ENCODE results near the gene NPAS3.

Gene NPAS3

DNA sequence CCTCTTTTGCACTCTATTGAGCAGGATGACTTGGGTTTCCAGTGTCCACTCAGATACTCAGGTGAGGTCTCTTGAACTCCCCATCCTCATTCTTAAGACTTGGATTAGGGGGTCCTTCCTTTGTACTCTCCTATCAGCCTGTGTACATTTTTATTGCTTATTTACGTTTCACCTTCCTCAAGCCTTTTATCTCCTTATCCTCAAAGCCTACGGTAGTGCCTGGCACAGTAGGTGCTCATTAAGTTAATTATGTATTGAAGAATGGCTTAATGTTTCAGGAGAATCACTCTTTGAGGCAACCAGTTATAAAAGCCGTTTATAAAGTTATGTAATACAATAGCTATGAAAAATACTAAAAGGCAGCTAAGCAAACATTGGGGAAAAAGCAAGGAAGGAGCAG lies 315.7 kb downstream of the NPAS3 start:
- no peak overlapping the region for H3K4me3 ChIP-seq (ENCODE audit: control insufficient read depth, low read depth, low read length)
- TF ChIP-seq, protein P1, sequence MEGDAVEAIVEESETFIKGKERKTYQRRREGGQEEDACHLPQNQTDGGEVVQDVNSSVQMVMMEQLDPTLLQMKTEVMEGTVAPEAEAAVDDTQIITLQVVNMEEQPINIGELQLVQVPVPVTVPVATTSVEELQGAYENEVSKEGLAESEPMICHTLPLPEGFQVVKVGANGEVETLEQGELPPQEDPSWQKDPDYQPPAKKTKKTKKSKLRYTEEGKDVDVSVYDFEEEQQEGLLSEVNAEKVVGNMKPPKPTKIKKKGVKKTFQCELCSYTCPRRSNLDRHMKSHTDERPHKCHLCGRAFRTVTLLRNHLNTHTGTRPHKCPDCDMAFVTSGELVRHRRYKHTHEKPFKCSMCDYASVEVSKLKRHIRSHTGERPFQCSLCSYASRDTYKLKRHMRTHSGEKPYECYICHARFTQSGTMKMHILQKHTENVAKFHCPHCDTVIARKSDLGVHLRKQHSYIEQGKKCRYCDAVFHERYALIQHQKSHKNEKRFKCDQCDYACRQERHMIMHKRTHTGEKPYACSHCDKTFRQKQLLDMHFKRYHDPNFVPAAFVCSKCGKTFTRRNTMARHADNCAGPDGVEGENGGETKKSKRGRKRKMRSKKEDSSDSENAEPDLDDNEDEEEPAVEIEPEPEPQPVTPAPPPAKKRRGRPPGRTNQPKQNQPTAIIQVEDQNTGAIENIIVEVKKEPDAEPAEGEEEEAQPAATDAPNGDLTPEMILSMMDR (conservative IDR thresholded peaks at IDR 0.05; ENCODE audit: control insufficient read depth, insufficient read depth, low read depth, low read length), result no peak
- no peak for DNase-seq (ENCODE audit: low read depth)

DNA sequence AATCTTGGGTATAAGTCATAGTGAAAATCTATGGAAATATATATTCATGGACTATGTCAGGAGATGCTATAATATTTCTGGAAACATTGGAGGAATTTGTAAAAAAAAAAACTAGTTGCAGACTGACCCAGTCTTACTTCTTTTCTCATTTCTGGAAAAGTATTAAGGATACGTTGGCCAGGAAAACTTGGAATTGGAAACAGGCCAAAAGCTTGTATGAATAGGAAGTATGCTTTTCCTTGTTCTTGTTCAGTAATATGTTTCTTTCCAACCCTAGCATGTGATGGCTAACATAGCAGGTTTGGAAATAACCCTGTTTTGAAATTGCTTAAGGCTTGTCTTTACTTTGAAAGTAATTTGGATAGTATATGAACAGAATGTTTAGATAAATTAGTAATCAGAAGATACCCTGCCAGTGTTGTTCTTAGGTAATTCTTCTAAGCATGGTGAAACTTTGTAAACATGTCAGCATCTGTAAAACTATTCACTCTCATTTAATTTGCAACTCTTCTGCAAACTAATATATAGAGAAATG lies 316.2 kb downstream of the NPAS3 start:
- no peak for DNase-seq (ENCODE audit: low read depth)
- TF ChIP-seq, protein P1 (conservative IDR thresholded peaks at IDR 0.05; ENCODE audit: control insufficient read depth, insufficient read depth, low read depth, low read length), result no peak
- H3K4me3 ChIP-seq (ENCODE audit: control insufficient read depth, low read depth, low read length), result no peak overlapping the region

DNA sequence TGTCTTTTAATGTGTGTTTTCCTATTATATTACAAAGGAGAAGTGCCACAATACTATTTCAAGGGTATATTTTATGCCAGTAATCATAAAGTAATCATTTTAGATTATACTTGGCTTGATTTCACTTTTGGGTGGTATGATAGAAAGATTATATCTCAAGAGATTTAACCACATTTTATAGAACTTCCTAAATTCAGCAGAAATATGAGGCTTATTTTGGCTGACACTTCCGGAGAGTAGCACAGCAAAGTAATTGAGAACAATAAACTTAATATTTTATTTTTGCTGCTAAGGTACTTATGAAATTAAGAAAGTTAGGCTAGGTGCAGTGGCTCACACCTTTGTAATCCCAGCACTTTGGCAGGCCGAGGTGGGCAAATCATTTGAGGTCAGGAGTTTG lies 319.1 kb downstream of the NPAS3 start:
- no peak overlapping the region for H3K4me3 ChIP-seq (ENCODE audit: control insufficient read depth, low read depth, low read length)
- no peak for DNase-seq (ENCODE audit: low read depth)
- TF ChIP-seq, protein P1 (conservative IDR thresholded peaks at IDR 0.05; ENCODE audit: control insufficient read depth, insufficient read depth, low read depth, low read length), result no peak

DNA sequence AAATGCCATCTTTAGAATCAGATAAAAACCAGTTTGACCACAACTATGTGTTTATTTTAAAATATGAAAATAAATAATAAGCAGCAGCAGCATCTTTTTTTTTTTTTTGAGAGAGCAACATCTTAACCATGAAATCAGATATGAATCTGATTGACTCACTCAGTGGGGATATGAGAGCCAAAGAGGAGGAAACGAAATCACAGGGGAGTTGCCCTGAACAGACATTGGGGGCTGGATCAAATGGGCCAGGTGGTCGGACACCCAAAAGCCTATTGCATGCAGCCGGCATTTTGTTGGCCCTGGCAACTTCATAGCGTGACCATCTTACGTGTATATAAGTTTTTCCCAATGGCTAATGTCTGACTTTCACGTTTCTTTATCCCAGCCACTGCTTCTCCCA lies 321.1 kb downstream of the NPAS3 start:
- TF ChIP-seq, protein P1 (conservative IDR thresholded peaks at IDR 0.05; ENCODE audit: control insufficient read depth, insufficient read depth, low read depth, low read length), result no peak
- no peak overlapping the region for H3K4me3 ChIP-seq (ENCODE audit: control insufficient read depth, low read depth, low read length)
- DNase-seq (ENCODE audit: low read depth), result no peak

DNA sequence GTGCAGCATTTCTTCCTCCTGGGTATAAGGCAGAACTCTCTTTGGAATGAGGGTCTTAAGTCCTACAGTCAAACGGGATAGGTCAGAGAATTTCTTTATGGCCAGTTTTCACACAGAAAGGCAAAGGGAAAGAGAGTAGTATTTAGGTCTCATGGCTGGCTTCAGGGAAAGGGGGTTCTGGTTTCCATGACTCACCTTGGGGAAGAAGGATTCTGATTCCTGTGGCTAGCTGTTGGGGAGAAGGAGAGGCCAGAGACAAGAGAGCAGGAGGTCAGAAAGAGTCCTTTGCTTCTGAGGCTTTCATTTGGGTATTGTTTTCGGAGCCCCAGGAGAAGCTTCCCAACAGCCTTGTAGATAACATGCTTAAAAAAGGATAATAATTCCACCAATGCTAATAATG lies 332.5 kb downstream of the NPAS3 start:
- no peak for DNase-seq (ENCODE audit: low read depth)
- TF ChIP-seq, protein P1 (conservative IDR thresholded peaks at IDR 0.05; ENCODE audit: control insufficient read depth, insufficient read depth, low read depth, low read length), result no peak
- H3K4me3 ChIP-seq (ENCODE audit: control insufficient read depth, low read depth, low read length), result no peak overlapping the region

- DNase-seq (ENCODE audit: low read depth), result peak; percentile 17
- TF ChIP-seq, protein P1 (conservative IDR thresholded peaks at IDR 0.05; ENCODE audit: control insufficient read depth, insufficient read depth, low read depth, low read length), result no peak
- H3K4me3 ChIP-seq (ENCODE audit: control insufficient read depth, low read depth, low read length), result no peak overlapping the region
These were observed 333.2 kb downstream of the NPAS3 start for GRCh38 chr14:33271891-33272290.

GRCh38 chr14:33273978-33274377 lies 335.3 kb downstream of the NPAS3 start:
- TF ChIP-seq, protein P1 (conservative IDR thresholded peaks at IDR 0.05; ENCODE audit: control insufficient read depth, insufficient read depth, low read depth, low read length), result no peak
- H3K4me3 ChIP-seq (ENCODE audit: control insufficient read depth, low read depth, low read length), result no peak overlapping the region
- no peak for DNase-seq (ENCODE audit: low read depth)

Measured in fibroblast of mammary gland (primary cell).